ENCODE measurements around the gene ULBP2.
"Not testable (repeated sequence)": the region's sequence is repeated elsewhere in the genome, so short reads cannot be mapped to it uniquely, and the experiment has no call there.

Gene ULBP2

GRCh38 chr6:149941583-149942460, at the start of gene ULBP2:
Gene ULBP2 (plus strand): TSS chr6:149942014. CDS start chr6:149942073, 59 bp downstream.
- DNase-seq = peak; percentile 89

GRCh38 chr6:149895048-149895590, 46.7 kb upstream of the ULBP2 start:
- peak; percentile 37 for DNase-seq

GRCh38 chr6:149895833-149896271, 46.0 kb upstream of the ULBP2 start:
- DNase-seq = peak; percentile 93

GRCh38 chr6:149896491-149896890, 45.3 kb upstream of the ULBP2 start:
- DNase-seq = peak; percentile 34

- no peak for DNase-seq
Observed at GRCh38 chr6:149897015-149897697, 44.7 kb upstream of the ULBP2 start.

GRCh38 chr6:149897855-149898744, 43.7 kb upstream of the ULBP2 start, which contains the start of gene RAET1E:
Gene RAET1E (minus strand): TSS chr6:149898113. CDS start chr6:149890901, 7,212 bp downstream.
- DNase-seq = peak; percentile 73

- no peak for DNase-seq
Observed at GRCh38 chr6:149898966-149899365, 42.8 kb upstream of the ULBP2 start.

GRCh38 chr6:149899486-149899885, 42.3 kb upstream of the ULBP2 start:
- no peak for DNase-seq

- DNase-seq = no peak
Observed at GRCh38 chr6:149899926-149900619, 41.7 kb upstream of the ULBP2 start.

GRCh38 chr6:149900620-149901443, 41.0 kb upstream of the ULBP2 start:
- DNase-seq = peak; percentile 49

GRCh38 chr6:149901444-149902140, 40.2 kb upstream of the ULBP2 start:
- no peak for DNase-seq

GRCh38 chr6:149903938-149904611, 37.7 kb upstream of the ULBP2 start:
- no peak for DNase-seq

- no peak for DNase-seq
Observed at GRCh38 chr6:149904661-149905370, 37.0 kb upstream of the ULBP2 start.

- no peak for DNase-seq
Observed at GRCh38 chr6:149905371-149905910, 36.4 kb upstream of the ULBP2 start.

- DNase-seq = no peak
Observed at GRCh38 chr6:149905911-149906371, 35.9 kb upstream of the ULBP2 start.

GRCh38 chr6:149906405-149906804, 35.4 kb upstream of the ULBP2 start:
- DNase-seq = no peak

- no peak for DNase-seq
Observed at GRCh38 chr6:149907317-149907716, 34.5 kb upstream of the ULBP2 start.

- not testable (repeated sequence) for DNase-seq
Observed at GRCh38 chr6:149908480-149908879, 33.3 kb upstream of the ULBP2 start.

Measured in hematopoietic multipotent progenitor cell treated with erythropoietin and hydrocortisone succinate and interleukin-3 and kit ligand, for 6 days (in vitro differentiated cells).